ENCODE data around the gene ADARB1.

Gene ADARB1

GRCh38 chr21:45235488-45235887 lies 161.1 kb downstream of the ADARB1 start:
- no peak overlapping the region for H3K27ac ChIP-seq (ENCODE audit: extremely low read depth, low read depth, low read length)
- H3K36me3 ChIP-seq (ENCODE audit: control insufficient read depth in 2 of 2, insufficient read depth in 1 of 2, low read length in 2 of 2) = no peaks in the 10 kb centered on the region
- no peak overlapping the region for H3K4me3 ChIP-seq (ENCODE audit: low read depth, low read length)
- TF ChIP-seq ZNF610 (tag by site-specific recombination; IDR thresholded peaks at IDR 0.05; ENCODE audit: borderline replicate concordance) (no peak), IKZF3 (tag by site-specific recombination; IDR thresholded peaks at IDR 0.05) (no peak), ZNF747 (tag by site-specific recombination; IDR thresholded peaks at IDR 0.05) (no peak), RBAK (tag by site-specific recombination; IDR thresholded peaks at IDR 0.05) (no peak), ATF2 (tag by site-specific recombination; IDR thresholded peaks at IDR 0.05; ENCODE audit: low read depth) (no peak), ZNF558 (tag by site-specific recombination; IDR thresholded peaks at IDR 0.05) (no peak), ZFP69B (tag by site-specific recombination; IDR thresholded peaks at IDR 0.05) (no peak), ZNF221 (tag by site-specific recombination; IDR thresholded peaks at IDR 0.05; ENCODE audit: borderline replicate concordance) (no peak), ZNF664 (tag by site-specific recombination; IDR thresholded peaks at IDR 0.05) (no peak)
- POLR2A ChIA-PET = no interaction called here
- H3K4me1 ChIP-seq (ENCODE audit: control insufficient read depth, insufficient read depth, low read length) = no peaks in the 10 kb centered on the region
- H3K9me3 ChIP-seq (ENCODE audit: control insufficient read depth, insufficient read depth, low read depth, low read length) = no peaks in the 10 kb centered on the region
- CTCF ChIA-PET = interaction anchor here (3.1 kb wide), 1 partner anchor 95 kb away, joined by 11 read pairs; no protein-coding TSS in a partner anchor

GRCh38 chr21:45236481-45236880 lies 162.1 kb downstream of the ADARB1 start:
- Histone ChIP-seq H3K9me3 (ENCODE audit: control insufficient read depth, insufficient read depth, low read depth, low read length) (no peaks in the 10 kb centered on the region), H3K4me1 (ENCODE audit: control insufficient read depth, insufficient read depth, low read length) (no peaks in the 10 kb centered on the region), H3K36me3 (ENCODE audit: control insufficient read depth in 2 of 2, insufficient read depth in 1 of 2, low read length in 2 of 2) (no peaks in the 10 kb centered on the region), H3K27ac (ENCODE audit: extremely low read depth, low read depth, low read length) (no peak overlapping the region), H3K4me3 (ENCODE audit: low read depth, low read length) (no peak overlapping the region)
- TF ChIP-seq ZNF133 (tag by site-specific recombination; IDR thresholded peaks at IDR 0.05) (0 out of 2 replicates have a peak, but pooled peaks have one; percentile 47), ZEB2 (tag by site-specific recombination; IDR thresholded peaks at IDR 0.05) (no peak), HOXA7 (CRISPR knock-in tag; IDR thresholded peaks at IDR 0.05; ENCODE audit: borderline replicate concordance) (no peak), GLIS1 (tag by site-specific recombination; IDR thresholded peaks at IDR 0.05) (no peak), ZNF174 (tag by site-specific recombination; IDR thresholded peaks at IDR 0.05) (no peak)
- POLR2A ChIA-PET = no interaction called here
- CTCF ChIA-PET = interaction anchor here (1.2 kb wide), 1 partner anchor 98 kb away, joined by 4 read pairs; no protein-coding TSS in a partner anchor

GRCh38 chr21:45237401-45237800 lies 163.0 kb downstream of the ADARB1 start:
- no peak for TF ChIP-seq ZNF10 (tag by site-specific recombination; IDR thresholded peaks at IDR 0.05)
- no peak for TF ChIP-seq ZNF521 (tag by site-specific recombination; IDR thresholded peaks at IDR 0.05)
- 0 out of 2 replicates have a peak, but pooled peaks have one; percentile 26 for TF ChIP-seq TRIM28 (IDR thresholded peaks at IDR 0.05; ENCODE audit: borderline replicate concordance, low read length)
- TF ChIP-seq ZNF548 (tag by site-specific recombination; IDR thresholded peaks at IDR 0.05) = no peak
- no peak for TF ChIP-seq ZNF426 (tag by site-specific recombination; IDR thresholded peaks at IDR 0.05)
- no peaks in the 10 kb centered on the region for H3K4me1 ChIP-seq (ENCODE audit: control insufficient read depth, insufficient read depth, low read length)
- H3K9me3 ChIP-seq (ENCODE audit: control insufficient read depth, insufficient read depth, low read depth, low read length) = no peaks in the 10 kb centered on the region
- H3K4me3 ChIP-seq (ENCODE audit: low read depth, low read length) = no peak overlapping the region
- no peaks in the 10 kb centered on the region for H3K36me3 ChIP-seq (ENCODE audit: control insufficient read depth in 2 of 2, insufficient read depth in 1 of 2, low read length in 2 of 2)
- ChIA-PET POLR2A (no interaction called here), CTCF (interaction anchor here (1.2 kb wide), 1 partner anchor 99 kb away, joined by 4 read pairs; no protein-coding TSS in a partner anchor)
- no peak overlapping the region for H3K27ac ChIP-seq (ENCODE audit: extremely low read depth, low read depth, low read length)

GRCh38 chr21:45241357-45241756 lies 167.0 kb downstream of the ADARB1 start:
- ChIA-PET POLR2A (no interaction called here), CTCF (interaction anchor here (0.8 kb wide), 1 partner anchor 30 kb away, joined by 3 read pairs; no protein-coding TSS in a partner anchor)
- Histone ChIP-seq H3K9me3 (ENCODE audit: control insufficient read depth, insufficient read depth, low read depth, low read length) (no peaks in the 10 kb centered on the region), H3K36me3 (ENCODE audit: control insufficient read depth in 2 of 2, insufficient read depth in 1 of 2, low read length in 2 of 2) (no peaks in the 10 kb centered on the region), H3K27ac (ENCODE audit: extremely low read depth, low read depth, low read length) (no peak overlapping the region), H3K4me3 (ENCODE audit: low read depth, low read length) (no peak overlapping the region), H3K4me1 (ENCODE audit: control insufficient read depth, insufficient read depth, low read length) (no peaks in the 10 kb centered on the region)
- TF ChIP-seq RBAK (tag by site-specific recombination; IDR thresholded peaks at IDR 0.05) = no peak
- TF ChIP-seq ZNF777 (tag by site-specific recombination; IDR thresholded peaks at IDR 0.05; ENCODE audit: borderline replicate concordance) = no peak
- TF ChIP-seq ZSCAN5A (tag by site-specific recombination; IDR thresholded peaks at IDR 0.05) = no peak
- TF ChIP-seq ZBTB1 (tag by site-specific recombination; IDR thresholded peaks at IDR 0.05) = no peak
- no peak for TF ChIP-seq ZNF518A (tag by site-specific recombination; conservative IDR thresholded peaks at IDR 0.05; ENCODE audit: low read depth)
